GM18517 (cell line): ENCODE results near the gene SCAF8.

Experiments used
- ATAC-seq: cut with Tn5 transposase; IDR thresholded peaks from one replicate; pipeline ENCODE4 v1.9.1; 2021; ENCODE audit warnings: mild to moderate bottlenecking, moderate library complexity; ENCODE audit not compliant: unreplicated experiment

The SCAF8 gene

GRCh38 chr6:154882107-154882506 is 148.9 kb downstream of the SCAF8 start:
- ATAC-seq = no peak
